Peyer's patch (tissue), 4 donors: ENCODE data around the gene SH3TC2.

ENCODE experiments used
- CTCF ChIP-seq, 6 experiments: fragments of 450-650 bp in 4 of 6; fragments of 200-600 bp in 2 of 6; sonication (generic) in 1 of 6; IDR thresholded peaks; one replicate each; pipeline ENCODE4 v1.5.1; 2017 to 2019; ENCODE audit warnings: antibody characterized with exemption in 6 of 6, mild to moderate bottlenecking in 3 of 6, moderate library complexity in 1 of 6
- POLR2A ChIP-seq, 2 donors: fragments of 450-650 bp; IDR thresholded peaks; one replicate each; pipeline ENCODE4 v1.5.1; 2017; ENCODE audit warnings: antibody characterized with exemption in 2 of 2, mild to moderate bottlenecking in 2 of 2, moderate library complexity in 2 of 2

GRCh38 chr5:149002761-149003689 is 59.8 kb downstream of the SH3TC2 start:
- TF ChIP-seq POLR2A (IDR thresholded peaks at IDR 0.05) (no peak), CTCF (IDR thresholded peaks at IDR 0.05) (no peak)
